Neural progenitor cell (in vitro differentiated cells): Measurements from ENCODE around the gene PRRX2.

Source experiments
- EZH2 ChIP-seq: fragments of 200-600 bp; sonication (generic); IDR thresholded peaks from 2 replicates; pipeline ENCODE4 v1.6.1; 2017; ENCODE audit warnings: antibody characterized with exemption, mild to moderate bottlenecking, moderate library complexity
- TF ChIP-seq, protein P1 (sequence below): fragments of 200-600 bp; sonication (generic); IDR thresholded peaks from 2 replicates; pipeline ENCODE4 v1.5.1; 2017; ENCODE audit warnings: antibody characterized with exemption, mild to moderate bottlenecking

DNA sequence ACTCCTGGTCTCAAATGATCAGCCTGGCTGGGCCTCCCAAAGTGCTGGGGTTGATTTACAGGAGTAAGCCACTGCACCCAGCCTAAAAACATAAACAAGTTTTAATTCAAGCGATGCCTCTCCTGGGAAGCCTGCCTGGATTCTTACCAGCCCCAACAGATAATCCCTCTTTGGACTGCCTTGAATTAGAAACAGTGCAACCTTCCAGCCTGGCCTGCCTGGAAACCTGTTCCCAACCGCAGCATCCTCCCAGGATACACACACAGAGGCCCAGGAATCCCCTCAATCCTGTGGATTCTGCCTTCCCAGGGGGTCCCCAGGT, 68.1 kb downstream of the PRRX2 start:
- no peak for TF ChIP-seq EZH2
- TF ChIP-seq, protein P1, sequence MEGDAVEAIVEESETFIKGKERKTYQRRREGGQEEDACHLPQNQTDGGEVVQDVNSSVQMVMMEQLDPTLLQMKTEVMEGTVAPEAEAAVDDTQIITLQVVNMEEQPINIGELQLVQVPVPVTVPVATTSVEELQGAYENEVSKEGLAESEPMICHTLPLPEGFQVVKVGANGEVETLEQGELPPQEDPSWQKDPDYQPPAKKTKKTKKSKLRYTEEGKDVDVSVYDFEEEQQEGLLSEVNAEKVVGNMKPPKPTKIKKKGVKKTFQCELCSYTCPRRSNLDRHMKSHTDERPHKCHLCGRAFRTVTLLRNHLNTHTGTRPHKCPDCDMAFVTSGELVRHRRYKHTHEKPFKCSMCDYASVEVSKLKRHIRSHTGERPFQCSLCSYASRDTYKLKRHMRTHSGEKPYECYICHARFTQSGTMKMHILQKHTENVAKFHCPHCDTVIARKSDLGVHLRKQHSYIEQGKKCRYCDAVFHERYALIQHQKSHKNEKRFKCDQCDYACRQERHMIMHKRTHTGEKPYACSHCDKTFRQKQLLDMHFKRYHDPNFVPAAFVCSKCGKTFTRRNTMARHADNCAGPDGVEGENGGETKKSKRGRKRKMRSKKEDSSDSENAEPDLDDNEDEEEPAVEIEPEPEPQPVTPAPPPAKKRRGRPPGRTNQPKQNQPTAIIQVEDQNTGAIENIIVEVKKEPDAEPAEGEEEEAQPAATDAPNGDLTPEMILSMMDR = no peak
